Upper lobe of right lung (tissue), 1 donor: ENCODE results near the gene TMCC2. TPM values are rescaled to one million over a fixed set of nuclear protein-coding genes. Genes with fewer than 3 reads are reported as not detected.

Experiments
- ATAC-seq: fragments of 200-7000 bp; cut with Tn5 transposase; one replicate; pipeline ENCODE4 v1.9.1; 2020; ENCODE audit warnings: mild to moderate bottlenecking, moderate library complexity
- DNase-seq: peaks from one replicate; pipeline ENCODE4 v3.0.0-alpha.2; 2020
- H3K27ac ChIP-seq: fragments of 200-600 bp; one replicate; pipeline ENCODE4 v1.8.0; 2022
- H3K27me3 ChIP-seq: fragments of 200-600 bp; one replicate; pipeline ENCODE4 v1.8.0; 2022; ENCODE audit warnings: mild to moderate bottlenecking
- H3K36me3 ChIP-seq: fragments of 200-600 bp; one replicate; pipeline ENCODE4 v1.8.0; 2022
- H3K4me1 ChIP-seq: fragments of 200-600 bp; one replicate; pipeline ENCODE4 v1.8.0; 2022
- H3K4me3 ChIP-seq: fragments of 200-600 bp; one replicate; pipeline ENCODE4 v1.8.0; 2022; ENCODE audit warnings: mild to moderate bottlenecking
- H3K9me3 ChIP-seq: fragments of 200-600 bp; one replicate; pipeline ENCODE4 v1.8.0; 2022
- CTCF ChIP-seq: fragments of 200-600 bp; IDR thresholded peaks from one replicate; pipeline ENCODE4 v1.8.0; 2022; ENCODE audit warnings: antibody characterized with exemption
- intact Hi-C: fragments of 100-400 bp; cut with DNase I; formaldehyde crosslinking; loops from one replicate; pipeline ENCODE4 v1.11.0; 2022
- total RNA-seq: library from RNA; stranded (reverse); fragmentation: NEBNext Ultra II Directional; extraction: Animal tissue kit (Norgen Biotek cat#: 25700); gene quantifications from one replicate; pipeline ENCODE4 v1.2.1, GENCODE V29; 2021
- donor health status: DM: no; HTN: yes; CAD: no; lungs with severe emphysema.

TMCC2 gene
- total RNA-seq, 1 donor from 2014 or later = 4.8 TPM

GRCh38 chr1:205225901-205226765 is 1.6 kb upstream of the TMCC2 start:
- Histone ChIP-seq H3K4me3 (no peak overlapping the region), H3K27me3 (no peaks in the 10 kb centered on the region), H3K9me3 (no peaks in the 10 kb centered on the region), H3K4me1 (peaks cover 17% of the 10 kb centered on the region), H3K36me3 (no peaks in the 10 kb centered on the region), H3K27ac (no peak overlapping the region)
- TF ChIP-seq CTCF = no peak
- intact Hi-C loops = no loop called here
- no peak for DNase-seq
- ATAC-seq = no peak

- no peak for TF ChIP-seq CTCF
These were observed 720 bp upstream of the TMCC2 start for GRCh38 chr1:205226868-205227583.

GRCh38 chr1:205228093-205228521 is 361 bp downstream of the TMCC2 start:
- intact Hi-C loops = no loop called here
- no peak for TF ChIP-seq CTCF
- H3K27me3 ChIP-seq = no peaks in the 10 kb centered on the region
- DNase-seq (no peak), ATAC-seq (peak; percentile 6)
- no peaks in the 10 kb centered on the region for H3K36me3 ChIP-seq
- no peaks in the 10 kb centered on the region for H3K9me3 ChIP-seq
- H3K4me1 ChIP-seq = peaks cover 20% of the 10 kb centered on the region
- H3K4me3 ChIP-seq = peak overlapping the region; percentile 65
- no peak overlapping the region for H3K27ac ChIP-seq

More at GRCh38 chr1:205226868-205227583, 720 bp upstream of the TMCC2 start:
- DNase-seq (no peak), ATAC-seq (no peak)
- Histone ChIP-seq H3K4me3 (peak overlapping the region; percentile 65), H3K4me1 (peaks cover 20% of the 10 kb centered on the region), H3K27ac (no peak overlapping the region), H3K36me3 (no peaks in the 10 kb centered on the region), H3K9me3 (no peaks in the 10 kb centered on the region), H3K27me3 (no peaks in the 10 kb centered on the region)
- intact Hi-C loops = no loop called here

GRCh38 chr1:205229399-205229871 is 1.7 kb downstream of the TMCC2 start:
- Histone ChIP-seq H3K27me3 (no peaks in the 10 kb centered on the region), H3K27ac (peak overlapping the region; percentile 47), H3K4me3 (peak overlapping the region; percentile 65), H3K9me3 (no peaks in the 10 kb centered on the region), H3K36me3 (no peaks in the 10 kb centered on the region), H3K4me1 (peaks cover 20% of the 10 kb centered on the region)
- TF ChIP-seq CTCF = no peak
- intact Hi-C loops = no loop called here
- DNase-seq = no peak
- peak; percentile 75 for ATAC-seq

- no peaks in the 10 kb centered on the region for H3K9me3 ChIP-seq
- intact Hi-C loops = no loop called here
- TF ChIP-seq CTCF = no peak
- H3K4me1 ChIP-seq = peaks cover 20% of the 10 kb centered on the region
- H3K27ac ChIP-seq = peak overlapping the region; percentile 47
- ATAC-seq (no peak), DNase-seq (no peak)
- H3K36me3 ChIP-seq = no peaks in the 10 kb centered on the region
- peak overlapping the region; percentile 6 for H3K4me3 ChIP-seq
- no peaks in the 10 kb centered on the region for H3K27me3 ChIP-seq
These were observed 2.4 kb downstream of the TMCC2 start for GRCh38 chr1:205229916-205230700.
